GM18502 (cell line): ENCODE data around the gene ZNF438.
A peak's percentile ranks its signal among the peaks of the same experiment; 100 is the strongest.

Source experiments
- ATAC-seq: cut with Tn5 transposase; IDR thresholded peaks from one replicate; pipeline ENCODE4 v1.9.1; 2021; ENCODE audit warnings: mild to moderate bottlenecking; ENCODE audit not compliant: unreplicated experiment, poor library complexity

The ZNF438 gene

DNA sequence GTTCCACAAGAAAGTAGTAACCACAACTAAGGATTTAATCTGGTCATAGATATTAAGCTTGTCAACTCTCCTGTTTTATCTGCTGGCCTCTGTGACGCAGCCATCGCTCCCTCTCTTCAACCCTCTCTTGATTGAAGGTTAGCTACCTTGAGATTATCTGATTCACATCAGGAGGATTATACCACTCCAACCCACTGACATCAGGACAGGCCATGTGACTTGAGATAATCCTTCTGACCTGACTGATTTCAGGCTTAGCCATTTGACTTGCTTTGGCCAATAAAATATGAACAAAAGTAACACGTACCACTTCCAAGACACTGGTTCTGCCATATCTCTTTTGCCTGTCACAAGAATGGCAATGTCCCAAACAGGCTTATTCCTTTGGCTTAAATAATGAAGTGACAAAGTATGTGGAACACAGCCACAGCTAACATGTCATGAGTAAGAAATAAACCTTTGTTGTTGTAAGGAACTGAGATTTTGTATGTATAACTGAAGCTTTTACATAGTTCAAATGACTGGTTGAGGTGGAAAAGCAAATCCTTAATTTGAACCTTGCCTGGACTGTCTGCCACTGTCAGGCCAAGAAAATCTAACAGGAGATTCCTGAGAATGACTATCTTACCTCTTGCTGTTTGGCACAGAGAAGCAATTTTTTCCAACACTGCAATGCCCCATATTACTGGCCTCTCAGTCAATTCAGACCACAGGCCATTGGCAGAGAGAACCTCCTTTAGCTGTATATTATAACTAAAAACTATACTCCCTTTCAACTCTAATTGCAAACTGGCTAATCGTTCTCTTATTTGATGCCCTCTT, 13.9 kb downstream of the ZNF438 start:
- ATAC-seq: no peak

GRCh38 chr10:31014161-31014875, 17.3 kb downstream of the ZNF438 start:
- ATAC-seq: no peak

- ATAC-seq: no peak
These were observed 18.3 kb downstream of the ZNF438 start for GRCh38 chr10:31013331-31013730.

DNA sequence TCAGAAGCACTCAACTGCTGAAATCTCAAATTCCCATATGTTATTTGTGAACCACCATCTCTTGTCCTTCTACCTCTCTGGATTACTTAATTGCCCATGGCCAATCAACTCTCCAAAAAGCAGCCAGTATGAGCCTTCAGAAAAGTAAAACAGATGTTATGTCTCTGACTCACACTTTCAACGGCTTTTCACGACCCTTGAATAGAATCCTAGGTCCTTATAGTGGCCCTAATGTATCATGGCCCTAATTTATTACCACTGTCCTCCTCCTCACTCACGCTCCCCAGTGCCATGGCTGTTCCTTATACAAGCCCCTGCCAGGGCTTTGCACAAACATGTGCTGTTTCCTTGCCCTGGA, 20.0 kb downstream of the ZNF438 start:
- no peak for ATAC-seq

GRCh38 chr10:31011017-31011664, 20.5 kb downstream of the ZNF438 start:
- no peak for ATAC-seq

DNA sequence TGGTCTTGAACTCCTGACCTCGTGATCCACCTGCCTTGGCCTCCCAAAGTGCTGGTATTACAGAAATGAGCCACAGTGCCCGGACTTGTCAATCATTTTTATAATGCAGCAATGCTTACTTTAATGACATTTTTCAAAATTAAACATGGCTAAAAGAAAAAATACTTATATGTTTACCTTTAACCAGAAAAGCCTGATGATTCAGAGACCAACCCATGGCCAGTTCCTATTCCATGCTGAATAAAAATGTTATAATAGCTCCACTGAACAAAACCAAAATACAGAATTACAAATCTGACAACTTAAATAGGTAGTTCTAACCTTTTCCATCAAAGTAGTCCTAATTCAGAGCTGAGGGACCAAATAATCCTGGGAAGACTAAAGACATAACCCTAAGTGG, 21.6 kb downstream of the ZNF438 start:
- no peak for ATAC-seq

DNA sequence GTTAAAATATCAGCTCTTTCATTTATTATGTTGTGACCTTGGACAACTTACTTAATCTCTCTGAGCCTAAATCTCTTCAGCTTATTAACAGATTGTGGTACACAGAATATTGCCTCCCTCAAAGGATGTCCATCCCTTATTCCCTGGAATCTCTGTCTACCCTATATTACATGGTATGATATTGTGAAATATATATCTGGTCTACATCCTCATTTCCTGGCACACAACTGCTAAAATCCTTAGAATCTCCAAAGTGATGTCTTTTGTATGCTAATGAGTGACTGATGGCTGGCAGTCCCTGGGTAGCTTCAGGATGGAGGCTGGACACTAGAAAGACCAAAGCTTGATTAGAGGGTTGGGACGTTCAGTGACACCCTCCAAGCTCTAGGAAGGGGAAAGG, 25.8 kb downstream of the ZNF438 start:
- ATAC-seq: no peak

DNA sequence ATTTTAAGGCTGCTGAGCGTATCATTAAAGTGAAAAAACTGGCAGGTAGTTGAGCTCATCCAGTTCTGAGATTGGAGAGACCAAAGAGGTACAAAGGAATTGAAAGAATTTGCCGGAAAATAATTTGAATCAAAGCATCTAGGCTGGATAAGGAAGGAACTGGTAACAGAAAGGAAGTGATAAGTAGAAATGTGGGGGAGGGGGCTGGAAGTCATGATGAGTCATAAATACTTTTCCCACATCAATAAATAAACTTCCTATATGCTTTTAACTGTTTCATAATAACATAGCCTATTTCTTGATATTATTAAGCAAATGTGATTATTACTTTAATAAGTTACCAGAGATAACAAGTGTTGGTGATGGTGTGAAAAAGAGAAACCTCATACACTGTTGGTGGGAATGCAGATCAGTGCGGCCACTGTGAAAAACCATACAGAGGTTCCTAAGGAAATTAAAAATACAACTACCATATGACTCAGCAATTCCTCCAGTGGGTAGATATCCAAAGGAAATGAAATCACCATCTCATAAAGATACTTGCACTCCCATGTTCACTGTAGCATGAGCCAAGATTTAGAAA, 27.0 kb downstream of the ZNF438 start:
- ATAC-seq: no peak

- no peak for ATAC-seq
These were observed 29.9 kb downstream of the ZNF438 start for GRCh38 chr10:31001740-31002139.

GRCh38 chr10:31000867-31001266, 30.8 kb downstream of the ZNF438 start:
- no peak for ATAC-seq

DNA sequence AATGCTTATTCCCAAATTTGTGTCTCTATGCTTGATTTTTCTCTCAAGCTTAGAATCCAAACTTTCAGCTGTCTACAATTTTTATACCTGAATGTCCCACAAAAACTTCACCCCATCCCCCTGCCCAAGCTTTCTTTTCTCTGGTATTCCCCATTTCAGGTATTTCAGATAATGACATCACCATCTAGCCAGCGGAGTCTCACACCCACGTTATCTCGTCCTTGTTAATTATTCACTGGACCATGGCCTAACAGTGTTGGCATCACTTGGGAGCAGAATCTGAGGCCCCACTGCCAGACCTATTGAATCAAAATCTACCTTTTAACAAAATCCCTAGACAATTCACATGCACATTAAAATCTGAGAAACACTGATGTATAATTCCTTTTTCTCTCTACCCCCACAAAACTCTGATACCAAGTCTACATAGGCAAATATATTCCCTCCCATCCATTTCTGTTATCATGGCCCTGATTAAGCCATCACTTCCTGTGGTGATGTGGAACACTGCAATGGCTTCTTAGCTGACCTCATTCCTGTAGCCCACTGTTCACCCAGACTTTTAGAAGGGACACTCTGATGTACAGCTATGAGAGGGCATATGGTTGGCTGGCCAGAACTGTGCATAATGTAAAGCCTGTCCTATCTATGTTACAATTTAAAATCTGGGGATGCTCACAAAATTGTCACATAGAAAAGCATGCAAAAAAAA, 31.4 kb downstream of the ZNF438 start:
- no peak for ATAC-seq

DNA sequence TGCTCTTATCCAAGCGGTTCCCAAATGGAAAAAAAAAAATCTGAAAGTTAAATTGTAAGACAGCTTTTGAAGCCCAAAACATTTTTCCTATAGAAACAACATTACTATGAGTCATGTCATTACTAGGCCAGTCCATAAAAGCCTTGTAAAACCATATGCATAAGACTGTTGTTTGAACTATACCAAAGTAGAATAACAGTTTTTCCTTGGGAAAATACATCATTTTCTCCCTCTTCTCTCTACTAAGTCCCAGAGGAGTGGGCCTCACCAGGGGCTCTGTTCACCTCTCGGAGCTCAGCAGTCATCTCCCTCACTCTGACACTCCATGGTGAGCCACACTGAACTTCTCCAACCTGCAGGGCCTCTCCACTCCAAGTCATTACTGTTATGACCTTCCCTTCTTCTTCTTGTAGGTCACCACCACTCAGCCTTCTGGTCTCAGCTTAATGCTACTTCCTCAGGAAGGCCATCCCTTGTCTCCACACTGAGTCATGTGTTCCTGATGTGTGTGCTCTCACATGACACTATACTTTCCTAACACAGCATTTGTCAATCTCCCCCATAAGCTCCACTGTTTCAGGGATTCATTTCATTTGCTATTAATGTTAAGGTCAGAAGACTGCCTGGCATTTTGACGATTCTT, 32.5 kb downstream of the ZNF438 start:
- ATAC-seq: peak; percentile 28

DNA sequence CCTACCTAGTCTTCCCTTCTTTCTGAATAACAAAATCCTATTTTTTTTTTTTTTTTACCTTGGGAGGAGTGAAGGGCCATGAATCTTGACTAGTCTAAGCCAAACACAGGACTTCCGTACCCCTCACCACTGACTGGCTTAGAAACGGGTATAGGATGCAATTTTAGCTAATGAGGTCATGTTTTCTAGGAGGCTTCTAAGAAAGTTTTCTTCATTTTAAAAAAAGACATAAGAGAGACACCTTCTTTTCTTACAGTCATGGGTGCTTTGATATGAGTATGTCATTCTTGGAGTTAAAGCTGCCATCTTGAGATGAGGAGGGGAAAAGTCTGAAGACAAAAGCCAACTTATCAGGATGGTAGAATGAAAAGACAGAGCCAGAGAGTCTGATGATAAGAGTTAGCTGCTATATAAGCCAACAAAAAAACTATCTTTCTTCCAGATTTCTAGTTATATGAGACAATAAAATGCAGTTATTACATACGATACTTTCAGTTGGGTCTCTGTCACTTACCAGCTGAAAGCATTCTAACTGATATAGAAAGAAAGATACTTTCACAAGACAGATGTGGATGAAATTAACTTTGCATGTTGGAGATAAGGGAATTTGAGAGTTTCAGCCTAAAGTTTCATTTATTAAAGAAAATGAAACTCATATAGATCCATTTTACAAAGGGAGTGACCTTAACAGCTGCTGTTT, 34.0 kb downstream of the ZNF438 start:
- ATAC-seq: no peak

DNA sequence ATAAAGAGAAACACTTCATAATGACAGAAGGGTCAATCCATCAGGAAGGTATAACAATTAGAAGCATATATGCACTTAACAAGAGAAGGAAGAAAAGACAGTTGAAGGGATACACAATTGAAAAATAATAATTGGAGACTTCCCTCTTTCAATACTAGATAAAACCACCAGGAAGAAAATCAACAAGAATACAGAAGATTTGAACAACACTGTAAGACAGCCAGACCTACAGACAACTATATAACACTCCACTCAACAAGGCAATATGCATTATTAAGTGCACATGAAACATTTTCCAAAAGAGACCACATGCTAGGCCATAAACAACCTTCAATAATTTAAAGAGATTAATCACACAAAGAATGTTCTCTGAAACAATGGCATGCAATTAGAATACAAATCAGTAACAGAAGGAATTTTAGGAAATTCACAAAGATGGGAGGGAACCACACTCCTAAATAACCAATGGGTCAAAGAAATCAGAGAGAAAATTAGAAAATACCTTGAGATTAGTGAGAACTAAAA, 35.1 kb downstream of the ZNF438 start:
- ATAC-seq: no peak

DNA sequence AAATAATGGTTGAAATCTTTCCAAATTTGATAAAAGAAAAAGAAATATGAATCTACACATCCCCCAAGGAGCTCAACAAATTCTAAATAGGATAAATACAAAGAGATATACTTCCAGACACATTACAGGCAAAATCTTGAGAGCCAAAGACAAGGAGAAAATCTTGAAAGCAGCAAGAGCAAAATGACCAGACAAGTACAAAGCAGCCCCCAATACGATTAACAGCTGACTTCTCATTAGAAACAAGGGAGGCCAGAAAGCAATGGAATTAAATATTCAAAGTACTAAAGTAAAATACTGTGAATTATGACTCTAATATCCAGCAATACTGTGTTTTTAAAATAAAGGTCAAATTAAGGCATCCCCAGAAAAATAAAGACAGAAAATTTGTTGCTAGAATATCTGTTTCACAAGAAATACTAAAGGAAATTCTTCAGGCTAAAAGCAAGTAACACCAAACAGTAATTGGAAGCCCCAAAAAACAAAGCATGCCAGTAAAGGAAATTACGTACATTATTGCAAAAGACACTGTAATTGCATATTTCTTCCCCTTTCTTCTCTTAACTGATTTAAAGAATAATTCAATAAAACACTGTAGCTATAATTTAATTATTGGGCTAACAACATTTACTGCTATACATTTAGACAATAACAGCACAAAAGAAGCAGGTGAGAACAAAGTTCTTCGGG, 36.4 kb downstream of the ZNF438 start:
- ATAC-seq: no peak

- no peak for ATAC-seq
These were observed 38.5 kb downstream of the ZNF438 start for GRCh38 chr10:30993155-30993554.

- no peak for ATAC-seq
These were observed 39.0 kb downstream of the ZNF438 start for GRCh38 chr10:30992681-30993080.

DNA sequence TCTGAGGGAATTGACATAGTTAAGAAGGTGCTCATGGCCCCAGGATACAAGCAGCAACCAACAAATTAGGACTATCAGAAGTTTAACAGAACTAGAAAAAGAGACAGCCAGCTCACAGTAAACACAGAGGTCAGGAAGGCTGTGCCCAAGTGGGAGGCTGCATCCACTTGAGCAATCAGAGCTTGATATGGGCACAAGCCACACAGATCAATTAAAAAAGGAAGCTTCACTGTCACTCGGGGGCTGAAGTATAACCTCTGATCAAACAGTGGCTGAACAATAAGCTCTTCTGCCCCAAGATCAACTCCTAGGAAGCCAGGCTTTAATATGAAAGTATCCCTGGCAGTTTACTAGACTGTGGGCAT, 40.0 kb downstream of the ZNF438 start:
- ATAC-seq: no peak
